Adrenal gland (tissue), 12 donors: ENCODE results near the gene UNG. TPM values are rescaled to one million over a fixed set of nuclear protein-coding genes. Genes with fewer than 3 reads are reported as not detected.

Experiments
- DNase-seq, 7 donors: peaks; one replicate each; pipeline ENCODE4 v3.0.0-alpha.2; 2019 to 2020
- H3K27ac ChIP-seq, 5 donors: fragments of 200-600 bp; sonication (generic) in 4 of 5; 1 replicate in 3 of 5; 2 replicates in 2 of 5; pipeline versions ENCODE4 v1.5.1 to v1.8.0; 2016 to 2020; ENCODE audit warnings: mild to moderate bottlenecking in 1 of 5
- H3K27me3 ChIP-seq: fragments of 200-600 bp; 2 replicates; pipeline ENCODE4 v1.8.0; 2021
- H3K36me3 ChIP-seq, 2 donors: fragments of 200-600 bp; replicated peaks in 1 of 2; 1 replicate in 1 of 2; 2 replicates in 1 of 2; pipeline versions ENCODE4 v1.5.1 to v1.8.0; 2018 to 2022
- H3K4me1 ChIP-seq, 2 donors: fragments of 200-600 bp; replicated peaks in 1 of 2; 1 replicate in 1 of 2; 2 replicates in 1 of 2; pipeline versions ENCODE4 v1.5.1 to v1.8.0; 2018 to 2021
- H3K4me3 ChIP-seq, 4 donors: fragments of 200-600 bp; sonication (generic) in 3 of 4; one replicate each; pipeline ENCODE4 v1.5.1; 2016 to 2018
- H3K9me3 ChIP-seq, 3 donors: fragments of 200-600 bp; sonication (generic) in 1 of 3; replicated peaks in 1 of 3; 1 replicate in 2 of 3; 2 replicates in 1 of 3; pipeline versions ENCODE4 v1.5.1 to v1.8.0; 2016 to 2021
- CTCF ChIP-seq, 6 experiments: fragments of 450-650 bp in 4 of 6; fragments of 200-600 bp in 2 of 6; sonication (generic) in 1 of 6; IDR thresholded peaks; 1 replicate in 5 of 6; 2 replicates in 1 of 6; pipeline versions ENCODE4 v1.5.1 to v1.8.0; 2016 to 2021; ENCODE audit warnings: antibody characterized with exemption in 6 of 6, mild to moderate bottlenecking in 2 of 6, moderate library complexity in 1 of 6
- POLR2A ChIP-seq, 2 donors: fragments of 450-650 bp; IDR thresholded peaks; one replicate each; pipeline ENCODE4 v1.6.1; 2017; ENCODE audit warnings: antibody characterized with exemption in 2 of 2, mild to moderate bottlenecking in 2 of 2, moderate library complexity in 1 of 2
- WGBS, 4 donors: extraction: QIAGEN DNeasy Blood & Tissue Kit in 2 of 4; methylation state at CpG; one replicate each; pipeline versions ENCODE4 v1.1.5 to v1.1.7; 2013 to 2017; 5-methylcytosine and 5-hydroxymethylcytosine counted together
- intact Hi-C, 2 donors: fragments of 100-400 bp; cut with DNase I; formaldehyde crosslinking; loops; one replicate each; pipeline versions ENCODE4 v1.14.1 to v1.15.0; 2022 to 2023
- polyA plus RNA-seq, 3 donors: library from polyadenylated mRNA; stranded (reverse); fragments of 200-250 nt in 2 of 3; fragments of 350-450 nt in 1 of 3; fragmentation: Illumina TruSeq in 1 of 3; extraction: RNeasy Lipid Tissue Mini Kit (QIAGEN cat#74804) in 1 of 3; gene quantifications; one replicate each; pipeline ENCODE4 v1.2.3, GENCODE V29; 2013 to 2014
- total RNA-seq, 9 donors: library from RNA; depleted of rRNA in 4 of 9; stranded (reverse); fragments of >200 nt in 4 of 9; fragments of 120-200 nt in 1 of 9; fragmentation: NEBNext Ultra II Directional in 1 of 9; extraction: Animal tissue kit (Norgen Biotek cat#: 25700) in 1 of 9; gene quantifications; one replicate each; pipeline versions ENCODE4 v1.1.0 to v1.2.4, GENCODE V29; 2013 to 2023
- donor health status: healthy with polysubstance abuse.
- donor health status: Bipolar disorder and iron deficiency.
- donor health status: DM: yes; HTN: yes; CAD: no.
- donor health status: DM: no; HTN: no; CAD: no.
- donor health status: DM: no; HTN: no; CAD: no.
- donor health status: DM: yes; HTN: yes; CAD: no.

UNG gene
- total and polyA plus RNA-seq, 12 donors = 52.5 to 135 (median 72.8) TPM

- DNase-seq = no peak
- H3K27me3 ChIP-seq = no peaks in the 10 kb centered on the region
- H3K27ac ChIP-seq = no peak overlapping the region
- no peaks in the 10 kb centered on the region for H3K9me3 ChIP-seq
- H3K4me1 ChIP-seq = no peaks in the 10 kb centered on the region
- intact Hi-C loops = no loop called here
- 87 to 93% (median 92%) methylated on average over 5 of the region's 5 CpGs for WGBS, 4 donors
- TF ChIP-seq CTCF (IDR thresholded peaks at IDR 0.05) (no peak), POLR2A (IDR thresholded peaks at IDR 0.05) (no peak)
- H3K4me3 ChIP-seq = no peak overlapping the region
- peaks cover 0 to 30% of the 10 kb centered on the region in 2 donors for H3K36me3 ChIP-seq
These were observed 32.1 kb upstream of the UNG start for GRCh38 chr12:109065154-109065852.

GRCh38 chr12:109065853-109066193 is 31.6 kb upstream of the UNG start:
- H3K4me3 ChIP-seq = no peak overlapping the region
- intact Hi-C loops = no loop called here
- H3K9me3 ChIP-seq = no peaks in the 10 kb centered on the region
- WGBS, 4 donors = 75 to 100% (median 84%) methylated on average over 1 of the region's 1 CpG
- no peak for DNase-seq
- H3K27me3 ChIP-seq = no peaks in the 10 kb centered on the region
- TF ChIP-seq CTCF (IDR thresholded peaks at IDR 0.05) (no peak), POLR2A (IDR thresholded peaks at IDR 0.05) (no peak)
- H3K4me1 ChIP-seq = no peaks in the 10 kb centered on the region
- H3K36me3 ChIP-seq = peaks cover 0 to 34% of the 10 kb centered on the region in 2 donors
- H3K27ac ChIP-seq = no peak overlapping the region

- Histone ChIP-seq H3K27me3 (no peaks in the 10 kb centered on the region), H3K27ac (no peak overlapping the region), H3K4me1 (no peaks in the 10 kb centered on the region), H3K36me3 (peaks cover 0 to 62% of the 10 kb centered on the region in 2 donors), H3K9me3 (no peaks in the 10 kb centered on the region), H3K4me3 (no peak overlapping the region)
- TF ChIP-seq POLR2A (IDR thresholded peaks at IDR 0.05) = no peak
- no peak for TF ChIP-seq CTCF (IDR thresholded peaks at IDR 0.05)
- intact Hi-C loops = no loop called here
- 87 to 91% (median 90%) methylated on average over 16 to 17 of the region's 17 CpGs for WGBS, 4 donors
- no peak for DNase-seq
These were observed 27.8 kb upstream of the UNG start for GRCh38 chr12:109069307-109070271.

DNA sequence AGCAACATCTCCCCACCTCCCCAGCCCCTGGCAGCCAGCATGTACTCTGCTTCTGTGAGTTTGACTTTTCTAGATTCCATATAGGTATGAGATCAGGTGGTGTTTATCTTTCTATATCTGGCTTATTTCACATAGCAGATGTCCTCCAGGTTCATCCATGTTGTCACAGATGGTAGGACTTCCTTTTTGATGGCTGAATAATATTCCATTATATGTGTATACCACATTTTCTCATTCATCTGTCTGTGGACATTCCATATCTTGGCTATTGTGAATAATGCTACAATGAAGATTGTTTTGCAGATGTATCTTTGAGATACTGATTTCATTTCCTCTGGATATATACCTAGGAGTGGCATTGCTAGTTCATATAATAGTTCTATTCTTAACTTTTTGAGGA is 22.5 kb upstream of the UNG start:
- Histone ChIP-seq H3K27ac (no peak overlapping the region), H3K27me3 (no peaks in the 10 kb centered on the region), H3K36me3 (peaks cover 0 to 46% of the 10 kb centered on the region in 2 donors), H3K4me1 (no peaks in the 10 kb centered on the region), H3K9me3 (peaks cover 0 to 4% (median 3%) of the 10 kb centered on the region in 3 donors), H3K4me3 (no peak overlapping the region)
- intact Hi-C loops = no loop called here
- no peak for TF ChIP-seq CTCF (IDR thresholded peaks at IDR 0.05)
- TF ChIP-seq POLR2A (IDR thresholded peaks at IDR 0.05) = no peak
- no peak for DNase-seq
